Fibroblast of pulmonary artery (primary cell): ENCODE data around the gene SPAG16.

Experiments used
- DNase-seq: peaks from one replicate; pipeline ENCODE4 v3.0.0-alpha.2; 2010; ENCODE audit warnings: low read depth
- H3K4me3 ChIP-seq: replicated peaks from 2 replicates; pipeline ENCODE4 v1.5.1; 2011; ENCODE audit warnings: low read depth, mild to moderate bottlenecking, control low read depth, low read length, moderate library complexity
- TF ChIP-seq, protein P1 (sequence below): IDR thresholded peaks from 2 replicates; pipeline ENCODE4 v1.5.1; 2011; ENCODE audit warnings: mild to moderate bottlenecking, control low read depth, low read length, inconsistent platforms; ENCODE audit errors: missing control alignments

SPAG16 gene

GRCh38 chr2:214401580-214401979 lies 1117.3 kb downstream of the SPAG16 start:
- DNase-seq = no peak
- TF ChIP-seq, protein P1, sequence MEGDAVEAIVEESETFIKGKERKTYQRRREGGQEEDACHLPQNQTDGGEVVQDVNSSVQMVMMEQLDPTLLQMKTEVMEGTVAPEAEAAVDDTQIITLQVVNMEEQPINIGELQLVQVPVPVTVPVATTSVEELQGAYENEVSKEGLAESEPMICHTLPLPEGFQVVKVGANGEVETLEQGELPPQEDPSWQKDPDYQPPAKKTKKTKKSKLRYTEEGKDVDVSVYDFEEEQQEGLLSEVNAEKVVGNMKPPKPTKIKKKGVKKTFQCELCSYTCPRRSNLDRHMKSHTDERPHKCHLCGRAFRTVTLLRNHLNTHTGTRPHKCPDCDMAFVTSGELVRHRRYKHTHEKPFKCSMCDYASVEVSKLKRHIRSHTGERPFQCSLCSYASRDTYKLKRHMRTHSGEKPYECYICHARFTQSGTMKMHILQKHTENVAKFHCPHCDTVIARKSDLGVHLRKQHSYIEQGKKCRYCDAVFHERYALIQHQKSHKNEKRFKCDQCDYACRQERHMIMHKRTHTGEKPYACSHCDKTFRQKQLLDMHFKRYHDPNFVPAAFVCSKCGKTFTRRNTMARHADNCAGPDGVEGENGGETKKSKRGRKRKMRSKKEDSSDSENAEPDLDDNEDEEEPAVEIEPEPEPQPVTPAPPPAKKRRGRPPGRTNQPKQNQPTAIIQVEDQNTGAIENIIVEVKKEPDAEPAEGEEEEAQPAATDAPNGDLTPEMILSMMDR = no peak

DNA sequence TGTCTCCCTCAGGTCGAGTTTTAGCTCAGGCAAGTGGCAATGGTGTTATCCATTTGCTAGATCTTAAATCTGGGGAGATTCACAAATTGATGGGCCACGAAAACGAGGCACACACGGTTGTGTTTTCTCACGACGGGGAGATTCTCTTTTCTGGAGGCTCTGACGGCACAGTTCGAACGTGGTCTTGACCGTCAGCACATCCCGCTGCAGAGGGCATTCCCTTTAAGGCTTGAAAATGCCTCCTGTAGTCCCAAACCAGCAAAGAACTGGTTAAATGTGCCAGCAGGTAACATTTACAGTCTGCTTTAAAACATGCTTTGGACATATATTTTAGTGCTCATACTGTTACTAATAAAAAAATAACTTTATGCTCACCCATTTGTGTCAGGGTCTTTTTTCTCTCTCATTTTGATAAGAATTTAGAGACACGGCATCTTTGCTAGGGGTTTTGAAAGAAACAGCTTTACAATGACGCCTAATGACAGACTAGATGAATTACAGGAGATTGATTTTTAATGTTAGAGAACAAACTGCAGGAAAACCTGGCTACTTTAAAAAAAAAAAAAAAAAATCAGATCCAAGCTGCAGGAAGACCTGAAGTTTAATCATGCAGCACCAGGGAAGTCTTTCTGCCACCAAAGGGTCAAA lies 1126.0 kb downstream of the SPAG16 start:
- no peak overlapping the region for H3K4me3 ChIP-seq
- TF ChIP-seq, protein P1 = no peak
- DNase-seq = no peak

More at GRCh38 chr2:214401580-214401979, 1117.3 kb downstream of the SPAG16 start:
- no peak overlapping the region for H3K4me3 ChIP-seq

GRCh38 chr2:214410918-214411554 lies 1126.8 kb downstream of the SPAG16 start, which contains the start of gene VWC2L:
TSS of gene VWC2L (plus strand) at chr2:214411054. CDS start at chr2:214414194, 3,140 bp downstream.
- TF ChIP-seq, protein P1 = no peak
- DNase-seq = peak; percentile 76
- no peak within 1 kb of the TSS for H3K4me3 ChIP-seq

- TF ChIP-seq, protein P1 = no peak
- H3K4me3 ChIP-seq = no peak overlapping the region
- no peak for DNase-seq
These were observed 1128.4 kb downstream of the SPAG16 start for GRCh38 chr2:214412679-214413078.

DNA sequence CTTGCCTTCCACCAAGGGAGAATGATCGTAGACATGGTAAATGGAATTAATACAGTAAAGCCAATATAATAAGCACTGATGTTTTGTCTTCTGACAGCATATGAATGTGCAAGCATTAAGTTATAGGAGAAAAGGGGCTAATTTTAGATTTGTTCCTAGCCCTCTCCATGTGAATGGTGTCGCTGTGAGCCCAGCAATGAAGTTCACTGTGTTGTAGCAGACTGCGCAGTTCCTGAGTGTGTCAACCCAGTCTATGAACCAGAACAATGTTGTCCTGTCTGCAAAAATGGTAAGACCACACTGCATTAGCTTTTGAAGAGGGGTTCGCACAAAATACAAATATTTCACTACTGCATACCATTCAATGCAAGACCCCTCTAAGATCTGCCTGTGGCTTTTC lies 1152.2 kb downstream of the SPAG16 start:
- TF ChIP-seq, protein P1 = no peak
- DNase-seq = no peak
- H3K4me3 ChIP-seq = no peak overlapping the region

GRCh38 chr2:214450118-214450894 lies 1166.0 kb downstream of the SPAG16 start:
- DNase-seq = no peak
- H3K4me3 ChIP-seq = no peak overlapping the region
- TF ChIP-seq, protein P1 = no peak
